ENCODE measurements around the gene ATP2C2. TPM values are rescaled to one million over a fixed set of nuclear protein-coding genes. Genes with fewer than 3 reads are reported as not detected.

ATP2C2 gene
- total and polyA plus RNA-seq, 3 donors from 2014 or later, result 1.1 to 5.8 (median 3.0) TPM

DNA sequence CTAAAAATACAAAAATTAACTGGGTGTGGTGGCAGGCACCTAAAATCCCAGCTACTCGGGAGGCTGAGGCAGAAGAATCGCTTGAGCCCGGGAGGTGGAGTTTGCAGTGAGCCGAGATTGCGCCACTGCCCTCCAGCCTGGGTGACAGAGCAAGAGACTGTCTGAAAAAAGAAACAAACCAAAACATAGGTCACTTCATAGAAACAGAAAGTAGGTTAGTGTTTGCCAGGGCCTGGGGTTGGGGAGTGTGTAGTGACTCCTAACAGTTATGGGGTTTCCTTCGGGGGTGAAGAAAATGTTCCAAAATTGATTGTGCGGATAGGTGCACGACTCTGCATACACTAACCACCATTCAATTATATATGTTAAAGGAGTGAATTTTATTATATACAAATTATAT lies 59.2 kb downstream of the ATP2C2 start:
- no peak for TF ChIP-seq POLR2A (IDR thresholded peaks at IDR 0.05)
- TF ChIP-seq, protein P1, sequence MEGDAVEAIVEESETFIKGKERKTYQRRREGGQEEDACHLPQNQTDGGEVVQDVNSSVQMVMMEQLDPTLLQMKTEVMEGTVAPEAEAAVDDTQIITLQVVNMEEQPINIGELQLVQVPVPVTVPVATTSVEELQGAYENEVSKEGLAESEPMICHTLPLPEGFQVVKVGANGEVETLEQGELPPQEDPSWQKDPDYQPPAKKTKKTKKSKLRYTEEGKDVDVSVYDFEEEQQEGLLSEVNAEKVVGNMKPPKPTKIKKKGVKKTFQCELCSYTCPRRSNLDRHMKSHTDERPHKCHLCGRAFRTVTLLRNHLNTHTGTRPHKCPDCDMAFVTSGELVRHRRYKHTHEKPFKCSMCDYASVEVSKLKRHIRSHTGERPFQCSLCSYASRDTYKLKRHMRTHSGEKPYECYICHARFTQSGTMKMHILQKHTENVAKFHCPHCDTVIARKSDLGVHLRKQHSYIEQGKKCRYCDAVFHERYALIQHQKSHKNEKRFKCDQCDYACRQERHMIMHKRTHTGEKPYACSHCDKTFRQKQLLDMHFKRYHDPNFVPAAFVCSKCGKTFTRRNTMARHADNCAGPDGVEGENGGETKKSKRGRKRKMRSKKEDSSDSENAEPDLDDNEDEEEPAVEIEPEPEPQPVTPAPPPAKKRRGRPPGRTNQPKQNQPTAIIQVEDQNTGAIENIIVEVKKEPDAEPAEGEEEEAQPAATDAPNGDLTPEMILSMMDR (IDR thresholded peaks at IDR 0.05), result no peak
- Histone ChIP-seq H3K36me3 (ENCODE audit: low read depth, missing control alignments) (no peaks in the 10 kb centered on the region), H3K27me3 (no peaks in the 10 kb centered on the region), H3K4me1 (no peaks in the 10 kb centered on the region), H3K9me3 (no peaks in the 10 kb centered on the region), H3K4me3 (no peak overlapping the region), H3K27ac (no peak overlapping the region)
- intact Hi-C loops (cut with DNase I; ENCODE audit: low total_unique reads), result no loop called here
- 82 to 83% methylated on average over 8 of the region's 8 CpGs for WGBS, 2 donors
- no peak for DNase-seq

DNA sequence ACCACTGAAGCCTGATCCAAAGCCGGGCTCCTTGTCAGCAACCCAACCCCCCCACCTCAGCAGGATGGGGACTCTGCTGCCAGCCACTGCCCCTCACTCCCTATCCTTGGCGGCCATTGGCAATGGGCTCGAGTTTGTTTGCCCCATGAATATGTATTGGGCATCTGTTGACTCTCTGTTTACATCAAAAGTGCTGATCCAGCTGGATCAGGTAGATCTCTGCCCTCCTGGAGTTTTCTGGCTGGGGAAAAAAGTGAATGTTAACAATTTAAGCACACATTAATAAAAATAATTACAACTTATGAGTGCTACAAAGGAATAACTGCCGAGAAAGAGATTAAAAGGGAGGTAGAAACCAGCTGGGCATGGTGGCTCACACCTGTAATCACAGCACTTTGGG lies 62.5 kb downstream of the ATP2C2 start:
- H3K27ac ChIP-seq, result no peak overlapping the region
- no peak for DNase-seq
- TF ChIP-seq POLR2A (IDR thresholded peaks at IDR 0.05), result no peak
- TF ChIP-seq, protein P1 (IDR thresholded peaks at IDR 0.05), result no peak
- H3K27me3 ChIP-seq, result no peaks in the 10 kb centered on the region
- intact Hi-C loops (cut with DNase I; ENCODE audit: low total_unique reads), result no loop called here
- WGBS, 2 donors, result 67 to 72% methylated on average over 4 of the region's 4 CpGs
- no peaks in the 10 kb centered on the region for H3K4me1 ChIP-seq
- no peak overlapping the region for H3K4me3 ChIP-seq
- no peaks in the 10 kb centered on the region for H3K36me3 ChIP-seq (ENCODE audit: low read depth, missing control alignments)
- no peaks in the 10 kb centered on the region for H3K9me3 ChIP-seq

DNA sequence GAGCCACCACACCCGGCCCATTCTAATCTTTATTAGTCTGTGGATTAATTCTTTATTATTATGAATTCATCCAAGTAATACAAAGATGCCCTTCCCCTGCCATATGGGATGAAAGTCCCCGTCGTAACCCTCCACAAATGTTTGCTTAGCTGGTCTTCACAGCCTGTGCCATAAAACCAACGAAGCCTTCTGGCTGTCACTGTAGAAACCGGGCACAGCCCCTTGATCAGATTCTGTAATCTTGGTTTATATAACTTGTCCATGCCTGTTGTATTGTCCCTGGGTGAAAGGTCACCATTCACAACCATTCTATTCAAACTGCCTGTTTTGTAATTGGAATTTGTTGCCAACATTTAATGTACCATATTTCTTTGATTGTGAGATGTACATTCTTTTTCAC lies 66.5 kb downstream of the ATP2C2 start:
- Histone ChIP-seq H3K4me1 (no peaks in the 10 kb centered on the region), H3K27ac (no peak overlapping the region), H3K27me3 (no peaks in the 10 kb centered on the region), H3K36me3 (ENCODE audit: low read depth, missing control alignments) (no peaks in the 10 kb centered on the region), H3K4me3 (no peak overlapping the region), H3K9me3 (no peaks in the 10 kb centered on the region)
- intact Hi-C loops (cut with DNase I; ENCODE audit: low total_unique reads), result no loop called here
- TF ChIP-seq, protein P1 (IDR thresholded peaks at IDR 0.05), result no peak
- TF ChIP-seq POLR2A (IDR thresholded peaks at IDR 0.05), result no peak
- DNase-seq, result no peak
- 89 to 93% methylated on average over 5 of the region's 5 CpGs for WGBS, 2 donors

DNA sequence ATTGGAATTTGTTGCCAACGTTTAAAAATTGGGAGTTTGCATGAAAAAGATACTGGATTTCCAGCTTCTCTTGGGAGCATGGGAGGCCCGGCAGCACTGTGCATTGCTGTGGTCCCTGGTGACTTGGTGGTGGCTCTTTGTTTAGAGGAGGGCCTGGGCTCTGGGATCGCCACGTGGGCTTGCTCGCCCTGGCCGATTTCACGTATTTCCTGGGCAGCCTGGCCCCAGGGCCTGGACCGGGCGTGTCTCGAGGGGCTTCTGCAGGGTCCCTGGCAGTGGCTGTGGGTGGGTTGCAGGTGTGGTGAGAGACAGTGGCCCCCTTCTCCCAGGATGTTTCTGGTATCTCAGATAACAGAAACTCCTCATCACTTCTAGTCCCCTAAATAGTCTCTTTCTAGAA lies 67.9 kb downstream of the ATP2C2 start:
- Histone ChIP-seq H3K36me3 (ENCODE audit: low read depth, missing control alignments) (no peaks in the 10 kb centered on the region), H3K9me3 (no peaks in the 10 kb centered on the region), H3K4me3 (no peak overlapping the region), H3K27ac (no peak overlapping the region), H3K27me3 (no peaks in the 10 kb centered on the region), H3K4me1 (no peaks in the 10 kb centered on the region)
- no peak for DNase-seq
- intact Hi-C loops (cut with DNase I; ENCODE audit: low total_unique reads), result no loop called here
- WGBS, 2 donors, result 80 to 84% methylated on average over 5 to 10 of the region's 10 CpGs
- TF ChIP-seq POLR2A (IDR thresholded peaks at IDR 0.05), result no peak
- TF ChIP-seq, protein P1 (IDR thresholded peaks at IDR 0.05), result no peak

DNA sequence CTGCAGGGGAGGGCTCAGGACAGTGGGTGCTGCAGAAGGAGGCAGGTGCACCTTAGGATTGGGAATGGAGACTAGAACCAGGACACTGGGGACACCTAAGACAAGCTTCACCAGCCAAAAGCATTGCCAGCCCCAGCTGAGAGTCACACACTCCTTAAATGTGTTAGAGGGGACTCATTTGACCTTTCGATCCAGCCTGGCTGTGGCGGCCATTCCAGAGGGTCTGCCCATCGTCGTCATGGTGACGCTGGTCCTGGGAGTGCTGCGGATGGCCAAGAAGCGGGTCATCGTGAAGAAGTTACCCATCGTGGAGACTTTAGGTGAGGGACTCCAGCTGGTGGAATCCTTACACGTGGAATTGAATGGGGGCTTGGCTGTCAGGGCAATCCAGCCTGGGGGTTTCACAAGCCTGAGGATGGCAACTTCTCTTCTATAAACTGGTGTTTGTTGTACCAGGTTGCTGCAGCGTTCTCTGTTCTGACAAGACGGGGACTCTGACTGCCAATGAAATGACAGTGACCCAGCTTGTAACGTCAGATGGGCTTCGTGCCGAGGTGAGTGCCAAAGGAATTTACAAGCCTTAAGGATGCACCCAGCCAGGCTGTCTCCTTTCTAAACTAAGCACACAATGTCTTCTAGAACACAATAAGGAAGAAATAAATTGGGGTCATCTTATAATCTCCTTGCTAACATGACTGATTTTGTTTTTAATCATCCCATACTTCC lies 70.8 kb downstream of the ATP2C2 start:
- TF ChIP-seq, protein P1 (IDR thresholded peaks at IDR 0.05), result no peak
- no peak for TF ChIP-seq POLR2A (IDR thresholded peaks at IDR 0.05)
- intact Hi-C loops (cut with DNase I; ENCODE audit: low total_unique reads), result no loop called here
- H3K27me3 ChIP-seq, result no peaks in the 10 kb centered on the region
- DNase-seq, result no peak
- WGBS, 2 donors, result 75 to 77% methylated on average over 15 of the region's 15 CpGs
- H3K4me1 ChIP-seq, result no peaks in the 10 kb centered on the region
- H3K9me3 ChIP-seq, result no peaks in the 10 kb centered on the region
- H3K36me3 ChIP-seq (ENCODE audit: low read depth, missing control alignments), result no peaks in the 10 kb centered on the region
- H3K4me3 ChIP-seq, result no peak overlapping the region
- no peak overlapping the region for H3K27ac ChIP-seq
